Liver (tissue), 9 donors: ENCODE data around the gene MXD3. TPM values are rescaled to one million over a fixed set of nuclear protein-coding genes. Genes with fewer than 3 reads are reported as not detected.

Source experiments
- DNase-seq: peaks from one replicate; pipeline ENCODE4 v3.0.0-alpha.2; 2017; ENCODE audit warnings: low spot score
- H3K27ac ChIP-seq, 2 donors: one replicate each; pipeline ENCODE4 v1.7.0; 2013; ENCODE audit warnings: inconsistent platforms in 2 of 2, low read length in 2 of 2, control low read depth in 1 of 2, low read depth in 1 of 2, mild to moderate bottlenecking in 1 of 2
- H3K27me3 ChIP-seq, 4 donors: one replicate each; pipeline versions ENCODE4 v1.6.1 to v1.7.0; 2013; ENCODE audit warnings: low read length in 3 of 4, inconsistent platforms in 1 of 4, mild to moderate bottlenecking in 1 of 4, moderate library complexity in 1 of 4; ENCODE audit not compliant: control insufficient read depth in 4 of 4, insufficient read depth in 4 of 4
- H3K36me3 ChIP-seq, 4 donors: one replicate each; pipeline versions ENCODE4 v1.6.1 to v1.7.0; 2013; ENCODE audit warnings: low read length in 3 of 4, mild to moderate bottlenecking in 3 of 4, low read depth in 1 of 4, moderate library complexity in 1 of 4; ENCODE audit not compliant: control insufficient read depth in 4 of 4, insufficient read depth in 3 of 4
- H3K4me1 ChIP-seq, 4 donors: one replicate each; pipeline versions ENCODE4 v1.6.1 to v1.7.0; 2013; ENCODE audit warnings: low read length in 3 of 4, mild to moderate bottlenecking in 3 of 4, moderate library complexity in 1 of 4; ENCODE audit not compliant: control insufficient read depth in 4 of 4, insufficient read depth in 4 of 4
- H3K4me3 ChIP-seq, 3 donors: one replicate each; pipeline versions ENCODE4 v1.6.1 to v1.7.0; 2013; ENCODE audit warnings: low read length in 3 of 3, control low read depth in 1 of 3, low read depth in 1 of 3, mild to moderate bottlenecking in 1 of 3
- H3K9ac ChIP-seq, 2 donors: one replicate each; pipeline ENCODE4 v1.7.0; 2013; ENCODE audit warnings: low read length in 2 of 2, mild to moderate bottlenecking in 2 of 2, moderate library complexity in 2 of 2, control low read depth in 1 of 2, low read depth in 1 of 2
- H3K9me3 ChIP-seq, 4 donors: one replicate each; pipeline versions ENCODE4 v1.6.1 to v1.7.0; 2013; ENCODE audit warnings: low read length in 3 of 4; ENCODE audit not compliant: control insufficient read depth in 4 of 4
- ATF3 ChIP-seq: IDR thresholded peaks from 2 replicates; pipeline ENCODE4 v1.6.1; 2016; ENCODE audit warnings: antibody characterized with exemption
- CTCF ChIP-seq: fragments of 150-350 bp; IDR thresholded peaks from 2 replicates; pipeline ENCODE4 v1.5.1; 2017; ENCODE audit warnings: improper control_type of control experiment, low read depth, low read length; ENCODE audit not compliant: missing input control
- EGR1 ChIP-seq, 2 donors: IDR thresholded peaks; 2 replicates each; pipeline ENCODE4 v1.6.1; 2016 to 2018; ENCODE audit warnings: antibody characterized with exemption in 2 of 2, low read depth in 2 of 2
- FOXA1 ChIP-seq: IDR thresholded peaks from 2 replicates; pipeline ENCODE4 v1.6.1; 2016; ENCODE audit warnings: antibody characterized with exemption
- GABPA ChIP-seq, 2 donors: IDR thresholded peaks in 1 of 2; conservative IDR thresholded peaks in 1 of 2; 2 replicates each; pipeline ENCODE4 v1.6.1; 2016; ENCODE audit warnings: antibody characterized with exemption in 2 of 2, mild to moderate bottlenecking in 1 of 2, moderate library complexity in 1 of 2
- JUND ChIP-seq, 2 donors: IDR thresholded peaks; 2 replicates each; pipeline ENCODE4 v1.6.1; 2016; ENCODE audit warnings: antibody characterized with exemption in 2 of 2
- MAX ChIP-seq: IDR thresholded peaks from 2 replicates; pipeline ENCODE4 v1.6.1; 2016; ENCODE audit warnings: antibody characterized with exemption
- RAD21 ChIP-seq, 2 donors: IDR thresholded peaks; 2 replicates each; pipeline ENCODE4 v1.6.1; 2016; ENCODE audit warnings: antibody characterized with exemption in 2 of 2, mild to moderate bottlenecking in 2 of 2
- REST ChIP-seq: IDR thresholded peaks from 2 replicates; pipeline ENCODE4 v1.6.1; 2016; ENCODE audit warnings: antibody characterized with exemption, mild to moderate bottlenecking
- RXRA ChIP-seq, 2 donors: IDR thresholded peaks; 2 replicates each; pipeline ENCODE4 v1.6.1; 2017 to 2018; ENCODE audit warnings: antibody characterized with exemption in 2 of 2, mild to moderate bottlenecking in 1 of 2
- SP1 ChIP-seq: IDR thresholded peaks from 2 replicates; pipeline ENCODE4 v1.6.1; 2018; ENCODE audit warnings: antibody characterized with exemption, mild to moderate bottlenecking
- TAF1 ChIP-seq: conservative IDR thresholded peaks from 2 replicates; pipeline ENCODE4 v1.6.1; 2016; ENCODE audit warnings: antibody characterized with exemption, mild to moderate bottlenecking
- YY1 ChIP-seq: IDR thresholded peaks from 2 replicates; pipeline ENCODE4 v1.6.1; 2016; ENCODE audit warnings: antibody characterized with exemption, mild to moderate bottlenecking
- WGBS: extraction: QIAGEN DNeasy Blood & Tissue Kit; methylation state at CpG from one replicate; pipeline ENCODE4 v1.1.7; 2013; 5-methylcytosine and 5-hydroxymethylcytosine counted together
- polyA plus RNA-seq, 2 donors: library from polyadenylated mRNA; stranded (reverse) in 1 of 2; unstranded in 1 of 2; fragments of 200-250 nt in 1 of 2; fragments of >200 nt in 1 of 2; fragmentation: Nextera tagmentation in 1 of 2; extraction: Ambion mirVana in 1 of 2; gene quantifications; one replicate each; pipeline versions ENCODE4 v1.2.1 to v1.2.3, GENCODE V29; 2013 to 2015
- total RNA-seq, 2 donors: library from RNA; depleted of rRNA; stranded (reverse); fragments of >200 nt; gene quantifications; one replicate each; pipeline ENCODE4 v1.2.3, GENCODE V29; 2014
- donor health status: healthy.
- donor health status: healthy.
- donor health status: healthy.
- donor health status: healthy.
- donor health status: healthy.

MXD3 gene
- total and polyA plus RNA-seq, 4 donors = 1.9 to 36.8 (median 7.0) TPM

- Histone ChIP-seq H3K36me3 (peaks cover 11 to 39% (median 17%) of the 10 kb centered on the region in 4 donors), H3K9ac (no peak overlapping the region)
- no peak for DNase-seq
Observed at GRCh38 chr5:177328545-177329231, 17.0 kb upstream of the MXD3 start.

More at GRCh38 chr5:177328545-177329231, 17.0 kb upstream of the MXD3 start:
- WGBS = 93% methylated on average over 19 of the region's 19 CpGs
- H3K27ac ChIP-seq = no peak overlapping the region
- no peak for TF ChIP-seq CTCF
- no peak for TF ChIP-seq TAF1
- no peak for TF ChIP-seq FOXA1
- no peak for TF ChIP-seq MAX
- no peak for TF ChIP-seq GABPA (IDR thresholded peaks at IDR 0.05 in 1 of 2, conservative IDR thresholded peaks at IDR 0.05 in 1 of 2)
- no peak for TF ChIP-seq YY1
- no peak for TF ChIP-seq RXRA (IDR thresholded peaks at IDR 0.05)
- no peak for TF ChIP-seq RAD21 (IDR thresholded peaks at IDR 0.05)
- no peak for TF ChIP-seq ATF3
- no peak for TF ChIP-seq JUND (IDR thresholded peaks at IDR 0.05)
- TF ChIP-seq SP1 = no peak
- TF ChIP-seq REST = no peak
- no peak for TF ChIP-seq EGR1 (IDR thresholded peaks at IDR 0.05; ENCODE audit: low read depth in 2 of 2)
- no peak overlapping the region for H3K4me3 ChIP-seq
- H3K27me3 ChIP-seq = no peaks in the 10 kb centered on the region
- H3K4me1 ChIP-seq = peaks cover 3 to 9% (median 7%) of the 10 kb centered on the region in 4 donors
- H3K9me3 ChIP-seq = no peaks in the 10 kb centered on the region
